GM15510 (cell line): ENCODE measurements around the gene COL18A1.

Source experiments
- POLR2A ChIP-seq: IDR thresholded peaks from 3 replicates; pipeline ENCODE4 v1.6.1; 2011; ENCODE audit warnings: borderline replicate concordance; ENCODE audit not compliant: insufficient read length; ENCODE audit errors: extremely low read depth

The COL18A1 gene

GRCh38 chr21:45479691-45480675 is 75.0 kb downstream of the COL18A1 start:
- no peak for TF ChIP-seq POLR2A

GRCh38 chr21:45480701-45481500 is 75.9 kb downstream of the COL18A1 start:
- no peak for TF ChIP-seq POLR2A

- no peak for TF ChIP-seq POLR2A
Observed at GRCh38 chr21:45481566-45481965, 76.6 kb downstream of the COL18A1 start.

GRCh38 chr21:45481977-45482898 is 77.3 kb downstream of the COL18A1 start:
- no peak for TF ChIP-seq POLR2A

- TF ChIP-seq POLR2A, result no peak
Observed at GRCh38 chr21:45482899-45483821, 78.2 kb downstream of the COL18A1 start.

- no peak for TF ChIP-seq POLR2A
Observed at GRCh38 chr21:45484318-45484717, 79.4 kb downstream of the COL18A1 start.

GRCh38 chr21:45485686-45486442 is 80.9 kb downstream of the COL18A1 start:
- no peak for TF ChIP-seq POLR2A

GRCh38 chr21:45486443-45487160 is 81.6 kb downstream of the COL18A1 start:
- TF ChIP-seq POLR2A, result no peak

- no peak for TF ChIP-seq POLR2A
Observed at GRCh38 chr21:45487161-45487806, 82.3 kb downstream of the COL18A1 start.

- no peak for TF ChIP-seq POLR2A
Observed at GRCh38 chr21:45487891-45488600, 83.1 kb downstream of the COL18A1 start.
